HEK293 (cell line): ENCODE measurements around the gene OR8A1.

Source experiments
- CTCF ChIA-PET: fragments of 350-600 bp; formaldehyde crosslinking; extraction: SDS; loops from one replicate; lab custom pipeline; 2021; ENCODE audit warnings: antibody characterized with exemption; lab: Yijun Ruan, JAX
- POLR2A ChIA-PET: fragments of 300-600 bp; formaldehyde crosslinking; extraction: SDS; loops from one replicate; lab custom pipeline; 2020; ENCODE audit warnings: antibody characterized with exemption, inconsistent platforms; lab: Yijun Ruan, JAX
- H3K27ac ChIP-seq: fragments of 200-500 bp; sonication (Bioruptor generic); 2 replicates; pipeline ENCODE4 v1.5.1; 2014; ENCODE audit warnings: low read depth, low read length, control low read depth, inconsistent platforms; ENCODE audit errors: extremely low read depth
- H3K36me3 ChIP-seq, 2 experiments: fragments of 200-500 bp in 1 of 2; sonication (Bioruptor generic) in 1 of 2; 1 replicate in 1 of 2; 2 replicates in 1 of 2; pipeline ENCODE4 v1.5.1; 2014 to 2017; ENCODE audit warnings: inconsistent platforms in 2 of 2, low read length in 2 of 2; ENCODE audit not compliant: control insufficient read depth in 2 of 2, insufficient read depth in 1 of 2
- H3K4me1 ChIP-seq: fragments of 200-500 bp; sonication (Bioruptor generic); 2 replicates; pipeline ENCODE4 v1.5.1; 2014; ENCODE audit warnings: mild to moderate bottlenecking, low read length, inconsistent platforms; ENCODE audit not compliant: control insufficient read depth, insufficient read depth
- H3K4me3 ChIP-seq: 2 replicates; pipeline ENCODE4 v1.5.1; 2011; ENCODE audit warnings: low read depth, mild to moderate bottlenecking, control low read depth, low read length, moderate library complexity
- H3K9me3 ChIP-seq: fragments of 200-500 bp; sonication (Bioruptor generic); 2 replicates; pipeline ENCODE4 v1.5.1; 2014; ENCODE audit warnings: low read depth, low read length, inconsistent platforms; ENCODE audit not compliant: control insufficient read depth, insufficient read depth
- AEBP2 ChIP-seq: fragments of 450-650 bp; formaldehyde crosslinking; IDR thresholded peaks from 2 replicates; pipeline ENCODE4 v1.5.1; 2016; ENCODE audit warnings: missing biosample characterization, missing genetic modification characterization, borderline replicate concordance
- INSM2 ChIP-seq: fragments of 450-650 bp; formaldehyde crosslinking; IDR thresholded peaks from 2 replicates; pipeline ENCODE4 v1.5.1; 2016; ENCODE audit warnings: missing biosample characterization, missing genetic modification characterization
- KLF7 ChIP-seq: fragments of 450-650 bp; formaldehyde crosslinking; IDR thresholded peaks from 2 replicates; pipeline ENCODE4 v1.5.1; 2016; ENCODE audit warnings: missing biosample characterization, missing genetic modification characterization, borderline replicate concordance
- MZF1 ChIP-seq: fragments of 450-650 bp; formaldehyde crosslinking; IDR thresholded peaks from 2 replicates; pipeline ENCODE4 v1.5.1; 2017; ENCODE audit warnings: missing biosample characterization, missing genetic modification characterization, borderline replicate concordance
- SCRT2 ChIP-seq: fragments of 450-650 bp; formaldehyde crosslinking; IDR thresholded peaks from 2 replicates; pipeline ENCODE4 v1.5.1; 2016; ENCODE audit warnings: missing biosample characterization, missing genetic modification characterization
- ZNF112 ChIP-seq: fragments of 450-650 bp; formaldehyde crosslinking; IDR thresholded peaks from 2 replicates; pipeline ENCODE4 v1.5.0; 2017; ENCODE audit warnings: missing biosample characterization, missing genetic modification characterization
- ZNF155 ChIP-seq: fragments of 450-650 bp; formaldehyde crosslinking; IDR thresholded peaks from 2 replicates; pipeline ENCODE4 v1.5.1; 2016; ENCODE audit warnings: missing biosample characterization, missing genetic modification characterization
- ZNF16 ChIP-seq: fragments of 450-650 bp; formaldehyde crosslinking; IDR thresholded peaks from 2 replicates; pipeline ENCODE4 v1.5.1; 2016; ENCODE audit warnings: low read depth, missing biosample characterization, missing genetic modification characterization
- ZNF223 ChIP-seq: fragments of 450-650 bp; formaldehyde crosslinking; IDR thresholded peaks from 2 replicates; pipeline ENCODE4 v1.5.1; 2016; ENCODE audit warnings: missing biosample characterization, missing genetic modification characterization
- ZNF280C ChIP-seq: fragments of 450-650 bp; formaldehyde crosslinking; IDR thresholded peaks from 2 replicates; pipeline ENCODE4 v1.5.1; 2016; ENCODE audit warnings: missing biosample characterization, missing genetic modification characterization
- ZNF280D ChIP-seq: fragments of 450-650 bp; formaldehyde crosslinking; IDR thresholded peaks from 2 replicates; pipeline ENCODE4 v1.5.1; 2016; ENCODE audit warnings: missing biosample characterization, missing genetic modification characterization
- ZNF426 ChIP-seq: fragments of 450-650 bp; formaldehyde crosslinking; IDR thresholded peaks from 2 replicates; pipeline ENCODE4 v1.5.1; 2017; ENCODE audit warnings: missing biosample characterization, missing genetic modification characterization, mild to moderate bottlenecking, inconsistent platforms, moderate library complexity
- ZNF623 ChIP-seq: fragments of 450-650 bp; formaldehyde crosslinking; IDR thresholded peaks from 2 replicates; pipeline ENCODE4 v1.5.1; 2016; ENCODE audit warnings: missing biosample characterization, missing genetic modification characterization
- ZNF624 ChIP-seq: fragments of 450-650 bp; formaldehyde crosslinking; IDR thresholded peaks from 2 replicates; pipeline ENCODE4 v1.5.1; 2017; ENCODE audit warnings: missing biosample characterization, missing genetic modification characterization
- ZNF639 ChIP-seq: fragments of 450-650 bp; formaldehyde crosslinking; IDR thresholded peaks from 2 replicates; pipeline ENCODE4 v1.5.1; 2016; ENCODE audit warnings: missing biosample characterization, missing genetic modification characterization
- ZNF645 ChIP-seq: fragments of 450-650 bp; formaldehyde crosslinking; IDR thresholded peaks from 2 replicates; pipeline ENCODE4; 2016; ENCODE audit warnings: missing biosample characterization, missing genetic modification characterization
- ZNF670 ChIP-seq: fragments of 450-650 bp; formaldehyde crosslinking; IDR thresholded peaks from 2 replicates; pipeline ENCODE4 v1.5.1; 2016; ENCODE audit warnings: missing biosample characterization, missing genetic modification characterization, low read depth
- ZNF701 ChIP-seq: fragments of 450-650 bp; formaldehyde crosslinking; IDR thresholded peaks from 2 replicates; pipeline ENCODE4 v1.5.1; 2016; ENCODE audit warnings: missing biosample characterization, missing genetic modification characterization
- ZSCAN23 ChIP-seq: fragments of 450-650 bp; formaldehyde crosslinking; IDR thresholded peaks from 2 replicates; pipeline ENCODE4 v1.5.1; 2016; ENCODE audit warnings: missing biosample characterization, missing genetic modification characterization

Gene OR8A1

GRCh38 chr11:124533626-124534025 is 36.2 kb upstream of the OR8A1 start (continued):
- TF ChIP-seq ZNF280D, result no peak

- TF ChIP-seq ZNF280C (tag by site-specific recombination) (no peak), ZNF670 (tag by site-specific recombination) (no peak), ZNF645 (tag by site-specific recombination) (no peak), ZNF624 (tag by site-specific recombination) (no peak), ZNF426 (tag by site-specific recombination) (no peak), ZNF701 (tag by site-specific recombination) (no peak), MZF1 (no peak), ZNF623 (tag by site-specific recombination) (no peak), ZSCAN23 (tag by site-specific recombination) (no peak), SCRT2 (tag by site-specific recombination) (no peak), ZNF223 (tag by site-specific recombination) (no peak), ZNF112 (tag by site-specific recombination) (no peak), INSM2 (tag by site-specific recombination) (no peak), ZNF639 (tag by site-specific recombination) (no peak), KLF7 (tag by site-specific recombination) (no peak), ZNF16 (tag by site-specific recombination) (no peak), AEBP2 (no peak), ZNF155 (tag by site-specific recombination) (no peak)
- Histone ChIP-seq H3K4me1 (no peaks in the 10 kb centered on the region), H3K36me3 (no peaks in the 10 kb centered on the region), H3K27ac (no peak overlapping the region), H3K9me3 (no peaks in the 10 kb centered on the region), H3K4me3 (no peak overlapping the region)
- POLR2A ChIA-PET, result no interaction called here
- CTCF ChIA-PET, result no interaction called here
Measured at GRCh38 chr11:124534051-124534450, 35.7 kb upstream of the OR8A1 start.
